ENCODE measurements around the gene MAB21L2.
"Not testable (repeated sequence)": the region's sequence is repeated elsewhere in the genome, so short reads cannot be mapped to it uniquely, and the experiment has no call there.

Gene MAB21L2

DNA sequence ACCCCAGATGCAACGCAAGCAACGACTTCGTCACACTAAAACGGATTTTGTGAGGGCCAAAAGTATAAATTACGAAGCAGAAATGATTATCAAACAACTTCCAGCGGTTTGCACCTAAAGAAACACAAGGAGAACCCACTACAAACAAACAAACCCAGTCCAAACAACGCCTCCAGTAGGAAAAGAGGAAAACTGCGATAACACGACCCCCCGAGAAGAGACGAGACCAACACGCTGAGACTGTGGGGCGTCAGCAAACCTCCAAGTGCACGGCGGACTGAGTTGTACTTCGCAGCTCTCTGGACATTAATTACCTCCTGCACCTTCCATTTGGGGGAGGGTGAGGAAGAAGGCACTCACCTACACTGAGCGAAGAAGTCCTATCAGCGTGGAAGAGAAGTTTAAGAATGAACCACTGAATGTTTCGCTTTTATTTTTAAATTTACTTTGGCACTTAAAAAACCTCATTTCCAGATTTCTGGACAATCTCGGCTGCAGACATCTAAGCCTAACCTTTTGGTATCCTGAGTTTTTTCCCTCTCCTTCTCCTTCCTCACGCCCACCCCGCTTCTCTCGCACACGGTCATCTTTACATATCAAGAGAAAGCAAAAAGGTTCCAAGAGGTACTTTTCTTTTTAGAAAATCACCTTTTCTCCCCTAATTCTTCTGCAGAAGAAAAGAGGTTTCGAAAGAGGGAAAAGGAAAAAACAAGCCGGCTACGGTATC is at the start of gene MAB21L2:
Gene MAB21L2, plus strand, starts transcription at position 6 of the 727 bp plus-strand sequence. CDS start 879 bp downstream, outside the sequence.
- no peak for DNase-seq (ENCODE audit: low read depth in 3 of 3)

DNA sequence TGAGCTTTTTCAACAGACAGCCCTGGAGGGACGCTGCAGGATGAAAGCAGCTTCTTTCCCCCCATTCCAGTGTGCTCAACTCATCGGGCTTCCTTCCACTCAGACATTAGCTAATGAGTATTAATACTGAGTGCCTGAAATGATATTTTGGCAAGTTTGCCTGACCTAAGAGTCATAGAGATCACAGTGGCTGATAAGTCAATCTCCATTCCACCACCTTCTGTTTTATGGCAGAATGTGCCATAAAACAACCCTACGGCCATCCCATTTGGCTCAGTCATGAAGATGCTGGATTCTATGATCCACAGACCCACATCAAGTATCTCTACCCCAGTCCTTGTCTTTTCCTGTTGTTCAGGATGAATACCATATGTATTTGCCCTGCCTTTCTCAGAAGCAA is 48.3 kb upstream of the MAB21L2 start:
- no peak for DNase-seq (ENCODE audit: low read depth in 3 of 3)

DNA sequence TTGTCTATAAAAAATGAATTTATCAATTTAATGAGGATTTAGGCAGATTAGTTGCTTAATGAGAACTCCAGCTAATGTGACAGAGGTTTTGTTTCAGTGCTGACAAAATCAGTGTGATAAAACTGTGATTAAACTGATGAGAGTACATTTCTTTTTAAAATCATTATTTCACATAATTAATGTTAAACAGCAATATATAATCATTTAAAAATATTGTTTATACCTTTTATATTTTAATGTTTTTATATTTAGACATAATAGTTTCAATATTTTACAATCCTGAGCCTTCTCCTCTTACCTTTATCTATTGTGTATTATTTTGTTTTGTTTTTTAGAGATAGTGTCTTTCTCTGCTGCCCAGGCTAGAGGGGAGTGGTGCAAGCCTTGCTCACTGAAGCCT is 47.1 kb upstream of the MAB21L2 start:
- no peak for DNase-seq (ENCODE audit: low read depth in 3 of 3)

DNA sequence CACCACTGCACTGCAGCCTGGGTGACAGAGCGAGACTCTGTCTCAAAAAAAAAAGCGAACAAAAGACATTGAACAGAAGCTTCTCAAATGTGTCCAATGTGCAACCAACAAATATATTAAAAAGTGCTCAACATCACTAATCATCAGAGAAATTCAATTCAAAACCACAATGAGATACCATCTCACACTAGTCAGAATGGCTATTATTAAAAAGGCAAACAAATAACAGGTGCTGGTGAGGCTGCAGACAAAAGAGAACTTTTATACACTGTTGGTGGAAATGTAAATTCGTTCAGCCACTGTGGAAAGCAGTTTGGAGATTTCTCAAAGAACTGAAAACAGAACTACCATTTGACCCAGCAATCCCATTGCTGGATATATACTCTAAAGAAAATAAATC is 44.0 kb upstream of the MAB21L2 start:
- not testable (repeated sequence) for DNase-seq (ENCODE audit: low read depth in 3 of 3)

DNA sequence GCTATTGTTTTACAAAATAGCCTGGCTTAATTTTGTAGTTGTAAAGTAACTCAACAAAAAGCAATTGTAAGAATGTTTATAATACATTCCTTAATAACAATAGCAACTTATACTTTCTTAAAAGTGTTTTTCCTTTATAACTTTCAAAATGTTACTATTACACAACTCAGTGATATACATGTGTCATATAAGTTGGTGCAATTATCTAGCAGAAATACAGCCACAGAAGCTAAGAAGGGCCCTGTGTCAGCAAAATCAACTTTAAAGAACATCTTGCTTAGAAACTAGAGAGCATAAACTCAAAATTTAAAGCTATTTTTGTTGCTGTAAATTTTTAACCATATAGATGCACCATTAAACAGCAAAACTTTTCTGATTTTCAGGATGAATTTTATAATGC is 41.4 kb upstream of the MAB21L2 start:
- no peak for DNase-seq (ENCODE audit: low read depth in 3 of 3)

DNA sequence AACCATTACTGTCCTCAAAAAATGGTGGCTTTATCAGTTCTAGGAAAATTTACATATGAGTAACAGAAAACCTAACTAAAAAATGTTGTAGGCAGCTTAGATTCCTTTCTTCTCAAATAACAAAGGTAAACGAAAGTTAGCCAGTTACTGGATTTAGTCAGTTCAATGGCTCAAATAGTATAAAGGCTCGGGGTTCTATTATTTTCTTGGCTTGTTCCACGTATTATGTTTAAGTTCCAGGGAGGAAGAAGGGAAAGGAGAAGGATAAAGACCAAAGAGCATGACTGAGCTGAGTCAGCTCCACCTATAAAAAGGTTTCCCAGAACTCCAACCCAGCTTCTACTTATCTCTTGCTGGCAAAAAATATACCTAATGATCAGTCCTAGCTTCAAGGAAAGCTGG is 41.0 kb upstream of the MAB21L2 start:
- no peak for DNase-seq (ENCODE audit: low read depth in 3 of 3)

DNA sequence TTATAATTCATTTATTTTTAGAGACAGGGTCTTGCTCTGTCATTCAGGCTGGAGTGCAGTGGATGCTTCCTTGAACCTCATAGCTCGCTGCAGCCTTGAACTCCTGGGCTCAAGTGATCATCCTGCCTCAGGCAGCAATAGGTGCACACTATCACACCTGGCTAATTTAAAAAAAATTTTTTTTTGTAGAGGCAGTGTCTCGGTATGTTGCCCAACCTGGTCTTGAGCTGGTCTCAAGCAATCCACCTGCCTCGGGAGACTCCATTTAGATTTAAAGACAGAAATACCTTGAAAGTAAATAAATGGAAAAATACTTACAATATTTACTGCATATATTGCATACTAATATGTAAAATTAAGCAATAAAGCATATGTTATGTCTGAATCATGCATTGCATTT is 40.3 kb upstream of the MAB21L2 start:
- no peak for DNase-seq (ENCODE audit: low read depth in 3 of 3)

DNA sequence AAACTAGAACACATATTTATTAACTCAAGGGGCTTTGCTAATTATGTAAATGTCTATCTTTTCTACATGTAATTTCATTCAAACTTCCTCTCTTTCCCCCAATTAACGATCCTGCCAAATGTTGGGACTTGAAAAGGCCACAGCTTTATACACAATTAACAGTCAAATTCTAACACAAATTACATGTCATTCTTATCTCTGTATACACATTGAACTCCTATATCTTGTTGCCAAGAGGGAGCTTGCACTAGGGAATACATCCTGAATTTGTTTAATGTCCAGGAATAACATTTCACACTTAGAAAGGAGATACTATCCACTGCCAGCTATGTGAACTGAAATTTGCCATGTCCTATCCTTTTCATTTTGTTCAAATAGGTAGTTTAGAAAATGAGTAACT is 38.9 kb upstream of the MAB21L2 start:
- no peak for DNase-seq (ENCODE audit: low read depth in 3 of 3)

DNA sequence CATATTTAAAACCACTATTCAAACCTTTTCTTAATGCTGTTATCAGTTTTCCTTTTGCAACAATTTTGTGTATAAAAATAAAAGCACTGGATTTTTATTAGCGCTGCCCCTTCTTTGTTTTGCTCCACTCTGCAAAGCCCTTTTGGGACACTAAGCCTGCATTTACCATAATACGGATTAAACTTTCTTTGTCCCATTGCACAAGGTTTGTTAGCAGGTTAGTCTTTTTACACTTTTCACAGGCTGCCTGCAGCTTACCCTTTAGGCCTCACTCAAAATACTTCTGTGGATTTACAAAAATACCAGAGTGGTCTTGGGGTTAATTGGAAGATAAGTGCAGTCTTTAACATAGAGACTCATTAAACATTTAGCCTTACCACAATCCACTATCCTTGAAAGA is 35.7 kb upstream of the MAB21L2 start:
- no peak for DNase-seq (ENCODE audit: low read depth in 3 of 3)

DNA sequence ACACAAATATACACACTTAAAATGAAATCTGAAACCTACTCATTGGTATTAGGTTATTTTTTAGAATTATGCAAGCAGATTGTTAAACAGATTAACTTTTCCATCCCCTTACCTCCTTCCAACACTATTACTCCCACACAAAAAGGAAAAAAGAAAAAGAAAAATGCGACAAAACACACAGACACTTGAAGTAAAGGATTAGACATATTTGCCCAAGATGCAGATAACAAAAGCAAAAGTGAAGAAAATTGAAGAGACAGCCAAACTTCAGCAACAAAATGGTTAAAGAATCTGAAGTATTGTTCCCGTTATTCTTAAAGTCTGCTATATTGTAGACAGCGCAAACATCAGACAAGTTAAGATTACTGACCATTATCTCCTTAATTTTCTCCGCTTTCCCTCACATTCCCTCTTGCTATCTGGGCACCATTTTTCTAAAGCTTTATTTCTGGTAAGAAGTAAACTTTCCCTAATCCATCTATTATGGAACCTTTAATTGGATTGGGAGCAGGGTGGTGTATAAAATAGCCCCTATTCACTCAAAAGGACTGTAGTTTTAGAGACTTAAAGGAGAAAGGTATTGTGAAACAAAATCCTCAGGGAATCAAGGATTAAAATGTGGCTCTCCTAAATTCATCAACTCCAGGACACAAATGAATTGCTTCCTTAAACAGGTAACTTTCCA is 34.7 kb upstream of the MAB21L2 start:
- DNase-seq (ENCODE audit: low read depth in 3 of 3) = no peak

DNA sequence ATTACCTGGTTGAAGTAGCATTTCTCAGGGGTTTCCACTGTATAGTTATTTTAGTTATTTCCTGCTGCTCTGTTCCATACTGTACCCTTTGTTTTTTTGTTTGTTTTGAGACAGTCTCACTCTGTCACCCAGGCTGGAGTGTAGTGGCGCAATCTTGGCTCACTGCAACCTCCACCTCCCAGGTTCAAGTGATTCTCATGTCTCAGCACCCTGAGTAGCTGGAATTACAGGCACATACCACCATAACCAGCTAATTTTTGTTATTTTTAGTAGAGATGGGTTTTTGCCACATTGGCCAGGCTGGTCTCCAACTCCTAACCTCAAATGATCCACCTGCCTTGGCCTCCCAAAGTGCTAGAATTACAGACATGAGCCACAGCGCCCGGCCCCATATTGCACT is 24.1 kb upstream of the MAB21L2 start:
- DNase-seq (ENCODE audit: low read depth in 3 of 3) = not testable (repeated sequence)

DNA sequence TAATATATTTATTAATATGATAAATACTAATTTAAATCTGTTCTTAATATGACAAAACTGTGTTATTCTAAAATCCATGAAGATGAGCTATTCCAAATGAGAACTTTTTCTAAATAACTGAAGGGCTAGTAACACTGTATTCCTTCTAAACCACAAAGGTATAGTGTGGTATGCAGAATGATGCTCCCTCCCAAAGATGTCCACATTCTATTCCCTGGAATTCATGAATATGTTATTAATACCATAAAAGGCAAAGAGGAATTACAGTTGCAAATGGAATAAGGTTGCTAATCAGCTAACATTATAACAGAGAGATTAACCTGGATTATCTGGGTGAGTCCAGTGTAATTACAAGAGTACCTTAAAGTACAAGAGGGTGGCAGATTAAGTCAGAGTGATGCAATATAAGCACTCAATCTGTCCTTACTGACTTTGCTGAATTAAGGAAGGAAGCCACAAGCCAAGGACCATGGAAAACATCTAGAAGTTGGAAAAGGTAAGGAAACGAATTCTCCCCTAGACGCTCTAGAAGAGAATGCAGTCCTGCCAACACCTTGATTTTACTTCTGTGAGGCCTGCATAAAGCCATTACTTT is 20.7 kb upstream of the MAB21L2 start:
- no peak for DNase-seq (ENCODE audit: low read depth in 3 of 3)

DNA sequence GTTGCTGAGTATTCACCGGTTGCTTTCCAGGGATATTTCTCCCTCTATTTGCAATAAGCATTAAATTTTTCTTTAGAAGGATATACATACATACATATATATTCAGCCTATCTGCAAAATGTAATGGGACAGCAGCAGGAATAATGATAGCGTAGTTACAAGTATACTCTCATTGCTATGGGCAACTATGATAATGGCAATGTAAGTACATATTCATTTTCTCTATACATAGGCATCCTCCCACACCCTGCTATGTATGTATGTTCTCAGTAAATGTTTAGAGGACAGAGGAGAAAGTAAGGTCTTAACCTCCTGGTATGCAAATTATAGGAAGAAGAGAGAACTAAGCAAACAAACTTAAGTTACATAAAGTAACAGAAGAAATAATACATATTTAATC is 19.7 kb upstream of the MAB21L2 start:
- DNase-seq (ENCODE audit: low read depth in 3 of 3) = no peak

DNA sequence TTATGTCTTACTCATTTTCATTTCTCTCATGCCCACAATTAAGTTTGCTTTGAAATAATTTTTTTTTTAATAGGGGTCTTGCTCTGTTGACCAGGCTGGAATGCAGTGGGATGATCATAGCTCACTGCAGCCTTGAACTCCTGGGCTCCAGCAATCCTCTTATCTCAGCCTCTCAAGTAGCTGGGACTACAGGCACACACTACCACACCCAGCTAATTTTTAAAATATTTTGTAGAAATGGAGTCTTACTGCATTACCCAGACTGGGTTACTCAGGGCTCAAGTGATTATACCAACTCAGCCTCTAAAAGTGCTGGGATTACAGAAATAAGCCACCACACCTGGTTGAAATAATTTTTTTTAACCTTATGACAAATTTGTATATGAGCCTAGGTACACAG is 19.2 kb upstream of the MAB21L2 start:
- no peak for DNase-seq (ENCODE audit: low read depth in 3 of 3)

DNA sequence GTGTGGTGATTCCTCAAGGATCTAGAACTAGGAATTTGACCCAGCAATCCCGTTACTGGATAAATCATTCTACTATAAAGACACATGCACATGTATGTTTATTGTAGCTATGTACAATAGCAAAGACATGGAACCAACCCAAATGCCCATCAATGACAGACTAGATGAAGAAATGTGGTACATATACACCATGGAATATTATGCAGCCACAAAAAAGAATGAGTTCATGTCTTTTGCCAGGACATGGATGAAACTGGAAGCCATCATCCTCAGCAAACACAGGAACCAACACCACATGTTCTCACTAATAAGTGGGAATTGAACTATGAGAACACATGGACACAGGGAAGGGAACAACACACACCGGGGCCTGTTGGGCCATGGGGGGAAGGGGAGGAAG is 17.0 kb upstream of the MAB21L2 start:
- not testable (repeated sequence) for DNase-seq (ENCODE audit: low read depth in 3 of 3)

DNA sequence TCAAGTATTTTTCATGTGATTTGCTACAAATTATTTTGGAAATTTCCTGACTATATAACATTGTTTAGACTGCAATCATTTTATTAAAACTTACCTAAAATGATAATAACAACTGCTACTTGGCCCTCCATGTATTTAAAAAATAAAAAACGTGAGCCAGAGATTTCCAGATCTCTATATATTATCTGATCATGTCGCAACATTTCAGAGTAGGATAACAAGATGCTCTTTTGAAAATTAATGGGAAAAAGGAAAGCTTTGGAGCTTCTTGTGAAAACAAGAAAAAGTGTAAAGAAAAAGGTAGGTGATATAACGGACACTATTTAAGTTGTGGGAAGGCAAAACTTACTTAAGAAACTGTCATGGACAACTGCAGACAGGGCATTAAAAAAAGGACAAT is 14.9 kb upstream of the MAB21L2 start:
- no peak for DNase-seq (ENCODE audit: low read depth in 3 of 3)

DNA sequence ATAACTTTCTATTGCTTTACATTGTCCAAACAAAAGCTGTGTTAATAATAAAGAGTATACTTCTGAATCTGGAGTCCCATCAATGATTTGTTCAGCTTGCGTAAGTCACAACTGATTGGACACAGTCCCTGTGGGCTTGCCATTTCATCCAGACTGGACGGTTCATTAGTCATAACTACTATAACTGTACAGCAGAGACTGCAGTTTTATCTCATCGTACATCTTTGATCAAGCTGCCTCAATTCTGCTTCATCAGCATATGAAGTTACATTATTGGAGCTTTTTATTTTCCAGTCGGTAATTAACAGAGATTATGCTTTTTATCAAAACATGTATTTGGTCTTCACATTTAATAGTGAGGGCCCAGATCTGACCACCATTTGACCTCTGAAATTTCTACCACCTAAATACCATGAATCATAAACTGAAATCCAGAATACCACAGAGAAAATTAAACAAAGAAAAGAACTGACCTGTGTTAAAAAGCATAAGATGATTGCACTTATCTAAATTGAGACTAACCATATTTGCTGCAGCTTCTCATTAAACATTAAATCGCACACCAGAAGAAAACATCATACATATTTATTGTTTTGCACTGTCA is 12.5 kb upstream of the MAB21L2 start:
- no peak for DNase-seq (ENCODE audit: low read depth in 3 of 3)

DNA sequence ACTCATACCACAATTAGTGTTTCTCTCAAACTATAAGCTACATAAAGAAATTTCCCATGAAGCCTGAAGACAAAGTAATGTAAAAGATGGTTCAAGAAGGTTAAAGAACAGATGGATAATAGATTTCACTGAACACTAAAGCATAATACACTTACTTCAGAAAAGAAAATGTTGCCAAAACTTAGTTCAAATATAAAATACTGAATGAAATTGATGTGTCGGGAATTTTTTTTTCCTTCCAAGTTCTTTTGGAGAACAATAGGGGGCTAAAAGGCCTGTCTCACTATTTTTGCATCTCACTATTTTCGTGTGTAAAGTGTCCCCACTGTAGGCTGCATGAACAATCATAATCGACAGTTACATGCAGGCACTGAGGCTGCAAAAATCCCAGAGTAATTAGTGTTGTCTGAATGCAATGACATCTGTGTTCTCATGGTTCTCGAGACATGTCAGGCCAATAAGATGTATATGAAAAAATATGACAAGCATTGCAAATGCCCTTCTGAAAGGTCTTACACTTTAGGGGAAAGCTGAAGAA is 11.9 kb upstream of the MAB21L2 start:
- DNase-seq (ENCODE audit: low read depth in 3 of 3) = no peak

DNA sequence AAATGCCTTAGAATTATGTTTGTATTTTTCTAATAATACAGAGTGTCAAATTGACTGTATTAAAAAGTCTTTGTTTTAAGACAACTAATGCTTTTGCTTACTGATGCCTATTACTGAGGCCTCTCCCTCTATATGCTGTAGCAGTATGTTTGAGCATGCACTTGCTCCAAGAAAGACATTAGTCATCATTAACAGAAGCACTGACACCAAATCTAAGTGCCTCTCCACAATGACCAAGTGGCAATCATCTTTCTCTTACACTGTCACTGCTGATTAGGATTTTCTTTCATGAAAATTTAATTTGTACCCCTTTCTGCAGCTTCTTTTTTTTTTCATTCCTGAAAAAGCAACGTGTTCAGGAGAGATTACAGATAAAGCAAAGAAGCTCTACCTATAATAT is 11.1 kb upstream of the MAB21L2 start:
- no peak for DNase-seq (ENCODE audit: low read depth in 3 of 3)

DNA sequence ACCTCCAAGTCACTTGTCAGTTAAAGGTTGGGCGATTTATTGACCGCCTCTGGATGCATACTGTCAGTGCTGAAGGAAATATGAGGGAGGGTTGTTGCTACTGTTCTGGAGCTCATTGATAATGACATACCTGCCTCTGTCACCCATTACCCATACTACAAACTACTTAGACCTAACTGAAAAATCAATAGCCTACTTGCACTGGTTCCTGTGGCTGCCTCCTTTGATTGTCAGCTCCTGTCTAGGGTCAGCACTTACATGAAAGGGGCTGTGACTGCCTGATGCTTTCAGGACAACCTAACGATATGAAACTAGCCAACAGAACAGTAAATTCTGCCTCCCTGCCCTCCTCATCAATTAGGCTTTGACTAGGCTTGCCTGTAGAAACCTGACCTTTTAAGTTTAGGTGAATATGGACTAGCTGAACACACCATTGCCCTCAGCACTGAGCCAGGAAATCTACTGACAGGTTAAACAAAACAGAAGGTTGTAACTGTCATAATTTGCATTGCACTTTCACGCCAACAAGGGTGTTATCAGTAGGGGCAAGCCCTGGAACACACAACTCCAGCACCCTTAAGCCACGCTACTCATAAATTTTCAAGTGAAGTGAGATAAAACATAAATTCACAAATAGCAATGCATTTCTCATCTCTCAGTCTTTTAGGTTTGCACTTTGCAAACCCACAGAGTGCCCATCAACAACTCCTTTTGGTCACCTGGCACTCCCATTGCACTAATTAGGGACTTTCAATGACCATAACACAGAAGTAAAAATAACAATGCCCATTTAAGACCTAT is 9.0 kb upstream of the MAB21L2 start:
- DNase-seq (ENCODE audit: low read depth in 3 of 3) = no peak

DNA sequence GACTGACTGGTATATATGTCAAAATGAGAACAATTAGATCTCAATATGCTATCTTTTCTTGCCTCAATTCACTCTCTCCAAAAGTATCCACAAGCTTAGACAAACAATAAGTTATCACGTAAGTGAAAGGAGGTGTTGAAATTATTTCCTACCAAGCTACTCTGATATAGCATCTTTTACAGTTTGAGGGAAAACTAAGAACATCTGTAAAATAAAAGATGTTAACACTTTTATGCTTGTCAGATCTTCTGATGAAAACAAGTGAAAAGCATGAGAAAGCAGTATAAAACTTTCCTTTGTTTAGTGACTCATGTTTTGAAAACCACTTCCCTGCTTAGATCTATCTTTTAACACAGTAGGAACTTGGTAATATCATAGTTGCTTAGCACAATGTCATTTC is 8.4 kb upstream of the MAB21L2 start:
- DNase-seq (ENCODE audit: low read depth in 3 of 3) = no peak

DNA sequence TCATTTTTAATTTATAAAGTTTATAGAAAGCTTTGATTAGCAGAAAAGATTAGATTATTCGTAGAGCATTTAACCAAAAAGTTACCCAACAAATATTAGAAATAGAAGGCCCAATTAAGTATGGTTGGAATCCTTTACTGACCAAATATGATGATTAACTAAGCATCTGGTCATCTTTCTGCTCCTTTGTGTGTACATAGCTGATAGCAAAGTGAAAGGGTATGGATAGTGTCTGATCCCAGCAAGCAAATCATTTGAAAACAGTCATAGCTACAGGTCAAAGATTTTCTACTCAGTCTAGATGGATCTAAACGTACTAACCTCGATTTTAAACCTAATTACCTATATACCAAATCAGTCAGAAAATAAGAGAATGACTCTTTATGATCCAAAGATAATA is 7.3 kb upstream of the MAB21L2 start:
- no peak for DNase-seq (ENCODE audit: low read depth in 3 of 3)

Data from stimulated activated CD4-positive, alpha-beta T cell treated with anti-CD3 and anti-CD28 coated beads, TNF-alpha, amount 100 ng/mL, for 48 hours (primary cell).